ENCODE data around the gene GPRIN1.
"Not testable (repeated sequence)": the region's sequence is repeated elsewhere in the genome, so short reads cannot be mapped to it uniquely, and the experiment has no call there.

GPRIN1 gene

DNA sequence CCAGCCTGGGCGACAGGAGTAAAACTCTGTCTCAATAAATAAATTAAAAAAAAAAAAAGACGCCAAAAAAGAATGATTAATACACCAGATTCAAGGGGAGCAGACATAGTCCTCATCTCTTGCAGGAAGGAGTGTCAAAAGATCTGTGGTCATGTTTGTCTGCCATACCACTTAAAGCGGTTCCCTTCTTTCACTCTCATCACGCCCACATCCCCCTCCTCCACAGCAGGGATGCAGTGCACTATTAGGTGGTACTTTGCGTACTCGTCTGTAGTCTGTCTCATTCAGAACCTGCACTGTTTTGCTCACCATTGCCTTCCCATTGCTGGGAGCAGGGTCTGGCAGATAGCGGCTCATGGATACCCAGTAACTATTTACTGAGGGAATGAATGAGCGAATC, 49.6 kb downstream of the GPRIN1 start:
- Histone ChIP-seq H3K36me3 (ENCODE audit: insufficient read depth, low read length) (no peaks in the 10 kb centered on the region), H3K4me3 (ENCODE audit: low read depth in 1 of 2, low read length in 2 of 2) (no peak overlapping the region), H3K9me3 (ENCODE audit: low read length) (no peaks in the 10 kb centered on the region), H3K4me1 (ENCODE audit: insufficient read depth, low read length) (no peaks in the 10 kb centered on the region), H3K9ac (ENCODE audit: low read length) (no peak overlapping the region), H3K27me3 (ENCODE audit: control insufficient read depth in 1 of 2, insufficient read depth in 2 of 2, low read length in 2 of 2) (no peaks in the 10 kb centered on the region), H3K27ac (ENCODE audit: low read depth, low read length) (no peak overlapping the region)

DNA sequence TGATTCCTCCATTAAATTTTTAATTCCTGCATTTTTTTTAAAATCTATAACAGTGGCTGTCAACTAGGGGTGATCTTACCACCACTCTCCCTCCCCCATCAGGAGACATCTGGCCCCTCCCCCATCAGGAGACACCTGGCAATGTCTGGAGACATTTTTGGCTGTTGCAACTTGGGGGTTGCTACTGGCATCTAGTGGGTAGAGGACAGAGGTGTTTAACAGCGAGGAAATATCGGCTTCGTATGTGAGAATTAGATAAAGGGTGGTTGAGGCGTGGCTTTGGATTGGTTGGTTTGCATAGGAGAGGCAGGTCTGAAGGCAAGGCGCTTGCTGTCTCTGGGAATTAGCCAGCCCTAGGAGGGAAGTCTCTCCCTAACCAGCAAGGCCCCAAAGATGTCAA, 50.3 kb downstream of the GPRIN1 start:
- H3K4me3 ChIP-seq (ENCODE audit: low read depth in 1 of 2, low read length in 2 of 2) = no peak overlapping the region
- no peak overlapping the region for H3K9ac ChIP-seq (ENCODE audit: low read length)
- no peak overlapping the region for H3K27ac ChIP-seq (ENCODE audit: low read depth, low read length)
- no peaks in the 10 kb centered on the region for H3K36me3 ChIP-seq (ENCODE audit: insufficient read depth, low read length)
- H3K4me1 ChIP-seq (ENCODE audit: insufficient read depth, low read length) = no peaks in the 10 kb centered on the region
- no peaks in the 10 kb centered on the region for H3K9me3 ChIP-seq (ENCODE audit: low read length)
- H3K27me3 ChIP-seq (ENCODE audit: control insufficient read depth in 1 of 2, insufficient read depth in 2 of 2, low read length in 2 of 2) = no peaks in the 10 kb centered on the region

DNA sequence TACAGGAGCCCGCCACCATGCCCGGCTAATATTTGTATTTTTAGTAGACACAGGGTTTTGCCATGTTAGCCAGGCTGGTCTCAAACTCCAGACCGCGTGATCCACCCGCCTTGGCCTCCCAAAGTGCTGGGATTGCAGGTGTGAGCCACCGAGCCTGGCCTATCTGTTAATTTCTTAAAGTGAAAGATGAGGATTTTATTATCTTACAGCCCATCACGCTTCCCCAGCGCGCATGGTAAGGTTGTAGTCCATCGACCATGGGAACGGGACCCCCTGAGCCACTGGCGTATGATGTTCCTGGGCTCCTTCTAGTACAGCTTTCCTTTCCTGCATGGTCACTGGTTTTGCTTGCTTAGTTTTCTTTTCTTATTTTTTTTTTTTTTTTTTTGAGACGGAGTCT, 52.1 kb downstream of the GPRIN1 start:
- Histone ChIP-seq H3K27ac (ENCODE audit: low read depth, low read length) (no peak overlapping the region), H3K4me3 (ENCODE audit: low read depth in 1 of 2, low read length in 2 of 2) (no peak overlapping the region), H3K9me3 (ENCODE audit: low read length) (no peaks in the 10 kb centered on the region), H3K9ac (ENCODE audit: low read length) (no peak overlapping the region), H3K4me1 (ENCODE audit: insufficient read depth, low read length) (no peaks in the 10 kb centered on the region), H3K27me3 (ENCODE audit: control insufficient read depth in 1 of 2, insufficient read depth in 2 of 2, low read length in 2 of 2) (peaks cover 7 to 9% of the 10 kb centered on the region in 2 donors), H3K36me3 (ENCODE audit: insufficient read depth, low read length) (no peaks in the 10 kb centered on the region)

DNA sequence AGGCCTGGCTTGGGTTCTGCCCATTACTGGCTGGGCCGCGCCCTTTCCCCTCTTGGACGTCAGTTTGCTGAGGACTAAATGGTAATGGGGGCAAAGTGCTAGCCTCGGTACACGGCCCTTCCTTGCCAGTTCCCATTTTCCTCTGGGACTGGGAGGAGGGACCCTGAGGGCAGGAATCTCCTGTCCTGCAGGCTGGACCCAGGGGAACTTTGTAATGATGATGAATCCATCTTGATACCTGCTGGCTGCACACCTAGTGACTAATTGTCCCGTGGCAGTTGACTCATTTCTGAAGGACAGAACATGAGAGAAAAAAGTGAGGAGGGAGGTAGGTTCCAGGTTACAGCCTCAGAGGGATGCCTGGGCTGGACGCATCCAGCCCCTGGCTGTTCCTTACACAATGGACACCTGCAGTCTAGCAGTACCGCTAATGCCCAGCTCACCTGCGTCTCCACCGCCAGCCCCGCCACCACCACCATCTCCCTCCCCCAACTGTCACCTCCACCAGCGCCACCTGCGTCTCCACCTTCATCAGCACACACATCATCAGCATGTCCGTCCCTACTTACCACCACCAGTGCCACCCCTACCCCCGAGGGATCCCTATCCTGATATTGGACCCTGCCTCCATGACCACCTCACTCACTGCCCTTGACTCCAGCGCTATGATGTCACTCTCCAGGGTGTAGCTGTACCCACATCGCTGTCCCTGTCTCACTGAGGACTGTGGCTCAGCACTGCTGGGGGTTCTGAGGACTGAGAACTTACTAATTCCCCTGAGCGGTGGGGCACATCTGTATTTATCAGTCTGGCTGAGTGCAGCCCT, 56.5 kb downstream of the GPRIN1 start:
- no peaks in the 10 kb centered on the region for H3K4me1 ChIP-seq (ENCODE audit: insufficient read depth, low read length)
- H3K27ac ChIP-seq (ENCODE audit: low read depth, low read length) = no peak overlapping the region
- no peaks in the 10 kb centered on the region for H3K36me3 ChIP-seq (ENCODE audit: insufficient read depth, low read length)
- H3K9ac ChIP-seq (ENCODE audit: low read length) = no peak overlapping the region
- H3K4me3 ChIP-seq (ENCODE audit: low read depth in 1 of 2, low read length in 2 of 2) = no peak overlapping the region
- no peaks in the 10 kb centered on the region for H3K9me3 ChIP-seq (ENCODE audit: low read length)
- H3K27me3 ChIP-seq (ENCODE audit: control insufficient read depth in 1 of 2, insufficient read depth in 2 of 2, low read length in 2 of 2) = peaks cover 7 to 16% of the 10 kb centered on the region in 2 donors

DNA sequence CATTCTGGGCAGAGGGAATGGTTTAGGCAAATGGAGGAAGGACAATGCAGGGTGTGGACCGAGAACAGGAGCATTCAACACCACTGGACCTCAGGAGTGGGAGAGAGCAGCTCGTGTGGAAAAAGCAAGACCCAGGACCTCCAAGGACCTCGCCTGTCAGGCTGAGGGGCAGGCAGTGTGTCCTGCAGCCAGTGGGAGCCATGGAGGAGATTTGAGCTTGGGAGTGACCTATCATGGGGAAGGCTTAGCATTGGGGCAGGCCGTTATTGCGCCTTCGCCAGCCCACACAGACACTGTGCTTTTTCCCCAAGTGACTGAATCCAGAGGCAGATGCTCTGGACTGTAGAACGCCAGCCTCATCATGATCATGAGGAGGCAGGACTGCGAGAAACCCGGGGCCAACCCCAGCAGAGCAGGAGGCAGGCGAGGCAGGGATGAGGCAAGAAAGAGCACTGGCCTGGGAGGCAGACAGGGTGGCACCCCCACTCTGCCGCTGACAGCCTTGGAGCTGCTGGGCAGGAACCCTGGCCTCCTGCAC, 57.6 kb downstream of the GPRIN1 start:
- Histone ChIP-seq H3K27ac (ENCODE audit: low read depth, low read length) (no peak overlapping the region), H3K4me1 (ENCODE audit: insufficient read depth, low read length) (peaks cover 9% of the 10 kb centered on the region), H3K36me3 (ENCODE audit: insufficient read depth, low read length) (no peaks in the 10 kb centered on the region), H3K27me3 (ENCODE audit: control insufficient read depth in 1 of 2, insufficient read depth in 2 of 2, low read length in 2 of 2) (peaks cover 7 to 16% of the 10 kb centered on the region in 2 donors), H3K9me3 (ENCODE audit: low read length) (no peaks in the 10 kb centered on the region), H3K9ac (ENCODE audit: low read length) (no peak overlapping the region), H3K4me3 (ENCODE audit: low read depth in 1 of 2, low read length in 2 of 2) (no peak overlapping the region)

DNA sequence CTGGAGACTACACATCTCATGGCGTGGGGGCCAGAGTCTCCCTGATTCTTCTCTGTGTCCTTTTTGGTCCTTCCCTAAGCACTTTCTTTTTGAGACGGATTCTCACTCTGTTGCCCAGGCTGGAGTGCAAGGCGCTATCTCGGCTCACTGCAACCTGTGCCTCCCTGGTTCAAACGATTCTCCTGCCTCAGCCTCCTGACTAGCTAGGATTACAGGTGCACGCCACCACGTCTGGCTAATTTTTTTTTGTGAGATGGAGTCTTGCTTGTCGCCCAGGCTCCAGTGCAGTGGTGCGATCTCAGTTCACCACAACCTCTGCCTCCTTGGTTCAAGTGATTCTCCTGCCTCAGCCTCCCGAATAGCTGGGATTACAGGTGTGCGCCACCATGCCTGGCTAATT, 59.0 kb downstream of the GPRIN1 start:
- not testable (repeated sequence) for H3K27ac ChIP-seq (ENCODE audit: low read depth, low read length); H3K9ac ChIP-seq (ENCODE audit: low read length); H3K4me3 ChIP-seq (ENCODE audit: low read depth in 1 of 2, low read length in 2 of 2); H3K36me3 ChIP-seq (ENCODE audit: insufficient read depth, low read length); H3K9me3 ChIP-seq (ENCODE audit: low read length)
- H3K4me1 ChIP-seq (ENCODE audit: insufficient read depth, low read length) = peaks cover 11% of the 10 kb centered on the region
- H3K27me3 ChIP-seq (ENCODE audit: control insufficient read depth in 1 of 2, insufficient read depth in 2 of 2, low read length in 2 of 2) = peaks cover 7 to 16% of the 10 kb centered on the region in 2 donors

DNA sequence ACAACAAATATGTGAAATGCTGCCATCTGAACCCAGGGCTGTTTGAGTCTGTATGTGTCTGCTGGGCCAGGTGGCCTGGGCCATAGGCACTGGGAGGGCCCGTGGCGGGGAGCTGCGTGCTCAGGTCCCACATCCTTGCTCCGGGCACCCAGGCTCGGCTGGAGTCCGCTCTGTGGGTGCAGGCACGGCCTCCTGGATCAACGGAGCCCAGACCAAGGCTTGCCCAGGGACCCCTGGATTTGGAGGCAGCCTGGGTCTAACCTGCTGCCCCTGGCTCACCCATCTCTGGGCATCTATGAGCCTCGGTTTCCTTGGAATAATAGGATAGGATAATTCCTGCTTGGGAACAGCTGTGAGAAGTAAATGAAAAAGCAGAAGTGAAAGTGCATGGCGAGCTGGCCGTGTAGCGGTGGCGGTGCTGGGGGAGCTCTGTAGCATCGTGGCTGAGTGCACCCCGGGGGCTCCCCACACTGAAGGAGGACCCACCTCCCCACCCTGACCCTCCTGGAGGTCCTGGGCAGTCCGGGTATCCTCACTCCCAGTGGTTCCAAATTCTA, 59.6 kb downstream of the GPRIN1 start:
- no peaks in the 10 kb centered on the region for H3K9me3 ChIP-seq (ENCODE audit: low read length)
- H3K27ac ChIP-seq (ENCODE audit: low read depth, low read length) = no peak overlapping the region
- H3K4me3 ChIP-seq (ENCODE audit: low read depth in 1 of 2, low read length in 2 of 2) = no peak overlapping the region
- no peaks in the 10 kb centered on the region for H3K36me3 ChIP-seq (ENCODE audit: insufficient read depth, low read length)
- H3K27me3 ChIP-seq (ENCODE audit: control insufficient read depth in 1 of 2, insufficient read depth in 2 of 2, low read length in 2 of 2) = peaks cover 7 to 16% of the 10 kb centered on the region in 2 donors
- no peak overlapping the region for H3K9ac ChIP-seq (ENCODE audit: low read length)
- H3K4me1 ChIP-seq (ENCODE audit: insufficient read depth, low read length) = peaks cover 11% of the 10 kb centered on the region

DNA sequence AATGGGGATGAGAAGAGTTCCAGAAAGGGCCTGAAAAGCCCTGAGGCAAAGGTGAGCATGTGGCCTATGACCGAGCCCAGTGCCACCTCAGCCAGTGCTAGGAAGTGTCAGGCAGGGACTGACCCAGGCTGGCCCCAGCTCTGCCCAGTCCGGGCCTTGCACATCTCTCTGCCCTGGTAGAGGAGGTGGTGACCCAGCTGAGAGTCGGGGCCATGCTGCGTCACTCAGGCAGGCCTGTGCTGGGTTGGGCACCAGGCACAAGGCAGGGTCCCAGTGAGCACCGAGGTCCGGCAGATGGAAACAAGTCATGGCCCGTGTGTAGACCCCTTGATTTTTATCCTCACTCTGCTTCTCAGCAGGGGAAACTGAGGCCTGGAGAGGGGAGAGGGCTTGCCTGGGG, 60.1 kb downstream of the GPRIN1 start:
- peaks cover 11% of the 10 kb centered on the region for H3K4me1 ChIP-seq (ENCODE audit: insufficient read depth, low read length)
- peaks cover 7 to 16% of the 10 kb centered on the region in 2 donors for H3K27me3 ChIP-seq (ENCODE audit: control insufficient read depth in 1 of 2, insufficient read depth in 2 of 2, low read length in 2 of 2)
- H3K36me3 ChIP-seq (ENCODE audit: insufficient read depth, low read length) = no peaks in the 10 kb centered on the region
- H3K9me3 ChIP-seq (ENCODE audit: low read length) = no peaks in the 10 kb centered on the region
- H3K4me3 ChIP-seq (ENCODE audit: low read depth in 1 of 2, low read length in 2 of 2) = no peak overlapping the region
- no peak overlapping the region for H3K9ac ChIP-seq (ENCODE audit: low read length)
- H3K27ac ChIP-seq (ENCODE audit: low read depth, low read length) = no peak overlapping the region

DNA sequence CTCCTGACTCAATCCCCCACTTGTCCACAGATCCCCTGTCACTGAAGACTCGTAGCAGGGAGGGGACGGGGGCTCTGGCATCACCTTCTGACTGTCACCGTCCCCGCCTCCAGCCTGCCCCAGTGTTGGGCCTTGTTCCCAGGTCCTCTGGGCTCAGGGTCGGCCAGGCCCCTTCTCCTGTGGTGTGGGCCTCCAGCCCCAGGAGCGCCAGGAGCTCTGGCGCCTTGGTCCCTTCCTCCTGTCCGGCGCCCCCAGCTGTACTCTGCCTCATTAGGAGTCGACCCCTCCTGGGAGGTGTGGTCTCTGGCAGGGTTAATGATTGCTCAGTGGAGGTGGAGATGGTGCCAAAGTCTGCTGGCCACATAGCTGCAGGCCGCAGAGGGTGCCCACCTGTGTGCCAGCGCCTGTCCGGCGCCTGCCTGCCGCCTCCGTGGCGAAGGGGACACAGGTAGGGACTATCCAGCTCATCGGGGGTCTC, 61.0 kb downstream of the GPRIN1 start, which contains the start of gene CDHR2:
Gene CDHR2 (plus strand): TSS at position 376 of the 478 bp plus-strand sequence. CDS start 16,011 bp downstream, outside the sequence.
- no peak within 1 kb of the TSS for H3K9ac ChIP-seq (ENCODE audit: low read length)
- H3K9me3 ChIP-seq (ENCODE audit: low read length) = no peaks in the 10 kb centered on the region
- no peak within 1 kb of the TSS for H3K27ac ChIP-seq (ENCODE audit: low read depth, low read length)
- H3K4me1 ChIP-seq (ENCODE audit: insufficient read depth, low read length) = peaks cover 16% of the 10 kb centered on the region
- no peaks in the 10 kb centered on the region for H3K36me3 ChIP-seq (ENCODE audit: insufficient read depth, low read length)
- no peak within 1 kb of the TSS for H3K4me3 ChIP-seq (ENCODE audit: low read depth in 1 of 2, low read length in 2 of 2)
- H3K27me3 ChIP-seq (ENCODE audit: control insufficient read depth in 1 of 2, insufficient read depth in 2 of 2, low read length in 2 of 2) = peaks cover 4 to 12% of the 10 kb centered on the region in 2 donors

DNA sequence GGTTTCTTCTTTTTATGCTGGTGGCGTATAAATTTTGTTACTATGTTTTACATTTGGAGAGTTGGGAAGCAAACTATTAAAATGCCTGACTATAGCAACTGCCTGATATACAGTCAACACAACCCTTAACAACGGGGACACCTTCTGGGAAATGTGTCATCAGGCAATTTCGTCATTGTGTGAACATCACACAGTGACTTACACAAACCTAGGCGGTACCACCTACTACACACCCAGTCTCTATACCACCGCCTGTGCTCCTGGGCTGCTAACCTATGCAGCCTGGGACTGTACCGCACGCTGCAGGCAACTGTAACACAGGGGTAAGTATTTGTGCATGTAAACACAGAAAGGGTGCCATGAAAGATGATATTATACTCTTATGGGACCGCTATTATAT, 62.2 kb downstream of the GPRIN1 start:
- H3K9me3 ChIP-seq (ENCODE audit: low read length) = no peaks in the 10 kb centered on the region
- H3K9ac ChIP-seq (ENCODE audit: low read length) = no peak overlapping the region
- H3K27me3 ChIP-seq (ENCODE audit: control insufficient read depth in 1 of 2, insufficient read depth in 2 of 2, low read length in 2 of 2) = peaks cover 0 to 7% of the 10 kb centered on the region in 2 donors
- peaks cover 17% of the 10 kb centered on the region for H3K4me1 ChIP-seq (ENCODE audit: insufficient read depth, low read length)
- H3K27ac ChIP-seq (ENCODE audit: low read depth, low read length) = peak overlapping the region; percentile 30
- no peak overlapping the region for H3K4me3 ChIP-seq (ENCODE audit: low read depth in 1 of 2, low read length in 2 of 2)
- H3K36me3 ChIP-seq (ENCODE audit: insufficient read depth, low read length) = no peaks in the 10 kb centered on the region

Data from muscle layer of colon (tissue), 2 donors.